C4-2B (cell line): ENCODE measurements around the gene EIF5A2.

ENCODE experiments used
- CTCF ChIP-seq: fragments of 450-650 bp; conservative IDR thresholded peaks from 2 replicates; pipeline ENCODE4 v1.5.1; 2017; ENCODE audit warnings: mild to moderate bottlenecking
- ZFX ChIP-seq: fragments of 450-650 bp; IDR thresholded peaks from 2 replicates; pipeline ENCODE4 v1.6.1; 2017

GRCh38 chr3:170911051-170911450 lies 2.6 kb upstream of the EIF5A2 start:
- TF ChIP-seq CTCF (no peak), ZFX (no peak)
